ENCODE data around the gene SPN.

GRCh38 chr16:29650771-29651170 lies 12.3 kb upstream of the SPN start:
- TF ChIP-seq, protein P1, sequence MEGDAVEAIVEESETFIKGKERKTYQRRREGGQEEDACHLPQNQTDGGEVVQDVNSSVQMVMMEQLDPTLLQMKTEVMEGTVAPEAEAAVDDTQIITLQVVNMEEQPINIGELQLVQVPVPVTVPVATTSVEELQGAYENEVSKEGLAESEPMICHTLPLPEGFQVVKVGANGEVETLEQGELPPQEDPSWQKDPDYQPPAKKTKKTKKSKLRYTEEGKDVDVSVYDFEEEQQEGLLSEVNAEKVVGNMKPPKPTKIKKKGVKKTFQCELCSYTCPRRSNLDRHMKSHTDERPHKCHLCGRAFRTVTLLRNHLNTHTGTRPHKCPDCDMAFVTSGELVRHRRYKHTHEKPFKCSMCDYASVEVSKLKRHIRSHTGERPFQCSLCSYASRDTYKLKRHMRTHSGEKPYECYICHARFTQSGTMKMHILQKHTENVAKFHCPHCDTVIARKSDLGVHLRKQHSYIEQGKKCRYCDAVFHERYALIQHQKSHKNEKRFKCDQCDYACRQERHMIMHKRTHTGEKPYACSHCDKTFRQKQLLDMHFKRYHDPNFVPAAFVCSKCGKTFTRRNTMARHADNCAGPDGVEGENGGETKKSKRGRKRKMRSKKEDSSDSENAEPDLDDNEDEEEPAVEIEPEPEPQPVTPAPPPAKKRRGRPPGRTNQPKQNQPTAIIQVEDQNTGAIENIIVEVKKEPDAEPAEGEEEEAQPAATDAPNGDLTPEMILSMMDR (IDR thresholded peaks at IDR 0.05), result no peak
- TF ChIP-seq POLR2A (IDR thresholded peaks at IDR 0.05), result no peak
